MG63 (cell line): ENCODE measurements around the gene SLC25A39. TPM values are rescaled to one million over a fixed set of nuclear protein-coding genes. Genes with fewer than 3 reads are reported as not detected.

Source experiments
- DNase-seq: peaks from one replicate; pipeline ENCODE4 v3.0.0-alpha.2; 2020
- H3K27me3 ChIP-seq: fragments of 250-450 bp; sonication (Bioruptor Pico); 2 replicates; pipeline ENCODE4 v1.5.1; 2020; ENCODE audit warnings: mild to moderate bottlenecking, moderate library complexity
- H3K36me3 ChIP-seq: fragments of 250-450 bp; sonication (Bioruptor Pico); 2 replicates; pipeline ENCODE4 v1.5.1; 2020; ENCODE audit warnings: mild to moderate bottlenecking, moderate library complexity
- H3K4me3 ChIP-seq: fragments of 250-450 bp; sonication (Bioruptor Pico); 2 replicates; pipeline ENCODE4 v1.5.1; 2020; ENCODE audit warnings: mild to moderate bottlenecking, moderate library complexity
- H3K9me3 ChIP-seq: fragments of 250-450 bp; sonication (Bioruptor Pico); 2 replicates; pipeline ENCODE4 v1.5.1; 2020; ENCODE audit warnings: mild to moderate bottlenecking, moderate library complexity
- total RNA-seq: library from RNA; depleted of rRNA; stranded (reverse); fragments of >200 nt; shearing (Covaris generic); gene quantifications from 2 replicates; pipeline ENCODE4 v1.2.3, GENCODE V29; 2014; ENCODE audit warnings: low replicate concordance; rRNA removed

Gene SLC25A39
- total RNA-seq, 1 experiment from 2014 or later, result 155 TPM

DNA sequence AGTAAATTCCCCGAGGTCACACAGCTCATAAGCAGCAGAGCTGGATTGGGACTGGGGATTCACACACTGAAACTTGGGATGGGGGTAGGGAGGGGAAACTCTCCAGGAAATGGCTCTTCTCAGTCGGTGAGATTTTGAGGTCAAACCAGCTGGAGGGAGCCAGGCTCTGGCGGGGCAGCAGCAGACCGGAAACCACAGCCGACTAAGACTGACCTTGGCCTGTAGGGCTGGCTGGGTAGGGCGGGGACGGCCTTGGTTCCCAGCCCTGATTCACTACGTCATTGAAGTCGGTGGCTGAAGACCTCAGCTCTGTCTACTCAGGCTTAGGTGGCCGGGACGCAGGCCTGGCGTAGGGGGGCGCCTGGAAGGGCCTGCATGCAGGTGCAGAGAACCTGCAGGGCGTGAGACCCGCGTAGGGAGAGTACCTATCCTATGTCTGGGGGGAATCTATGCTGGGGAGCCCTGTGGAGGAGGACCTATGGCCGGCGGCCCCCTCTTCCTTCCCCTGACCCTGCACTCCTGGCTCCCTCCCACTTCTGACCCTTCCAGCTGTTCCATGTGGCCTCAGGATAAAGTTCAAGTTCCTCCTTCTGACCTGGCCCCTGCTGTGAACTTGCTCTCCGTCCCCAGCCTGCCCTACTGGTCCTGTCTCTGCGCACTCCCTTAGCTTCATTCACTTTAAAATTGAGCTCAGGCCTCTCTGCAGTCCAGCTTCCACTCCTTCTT is 44.8 kb downstream of the SLC25A39 start:
- Histone ChIP-seq H3K4me3 (no peak overlapping the region), H3K9me3 (no peaks in the 10 kb centered on the region), H3K27me3 (no peaks in the 10 kb centered on the region), H3K36me3 (no peaks in the 10 kb centered on the region)
- DNase-seq, result peak; percentile 95

DNA sequence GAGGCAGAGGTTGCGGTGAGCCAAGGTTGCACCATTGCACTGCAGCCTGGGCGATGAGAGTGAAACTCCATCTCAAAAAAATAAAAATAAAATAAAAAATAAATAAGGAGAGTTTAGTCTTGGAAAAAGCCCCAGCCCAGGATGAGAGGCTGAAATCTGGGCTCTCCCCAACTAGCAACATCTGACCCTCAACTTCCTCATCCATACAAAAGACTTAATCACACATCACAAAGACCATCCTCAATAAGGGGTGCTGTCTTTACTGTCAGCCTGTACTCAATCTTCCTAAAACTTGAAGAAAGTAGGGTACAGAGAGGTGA is 45.3 kb downstream of the SLC25A39 start:
- Histone ChIP-seq H3K4me3 (no peak overlapping the region), H3K9me3 (no peaks in the 10 kb centered on the region), H3K36me3 (no peaks in the 10 kb centered on the region), H3K27me3 (no peaks in the 10 kb centered on the region)
- DNase-seq, result no peak

DNA sequence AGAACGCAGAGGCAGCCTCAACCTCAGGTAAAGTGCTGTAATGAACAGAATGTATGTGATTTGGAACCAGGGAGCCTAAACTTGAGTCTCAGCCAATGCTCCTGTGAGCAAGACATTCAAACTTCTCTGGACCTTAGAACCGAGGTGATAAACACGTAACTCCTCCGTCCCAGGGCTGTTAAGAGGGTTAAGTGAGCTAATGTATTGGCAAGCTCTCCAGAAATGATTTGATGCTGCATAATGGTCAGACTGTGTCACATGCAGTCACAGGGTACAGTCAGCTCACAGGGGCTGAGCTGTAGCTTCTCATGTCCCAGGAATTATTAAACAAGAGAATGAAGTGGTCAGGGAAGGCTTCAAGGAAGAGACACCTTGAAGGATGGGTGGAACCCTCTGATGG is 46.6 kb downstream of the SLC25A39 start:
- H3K4me3 ChIP-seq, result no peak overlapping the region
- H3K27me3 ChIP-seq, result no peaks in the 10 kb centered on the region
- no peaks in the 10 kb centered on the region for H3K9me3 ChIP-seq
- H3K36me3 ChIP-seq, result no peaks in the 10 kb centered on the region
- DNase-seq, result peak; percentile 26

DNA sequence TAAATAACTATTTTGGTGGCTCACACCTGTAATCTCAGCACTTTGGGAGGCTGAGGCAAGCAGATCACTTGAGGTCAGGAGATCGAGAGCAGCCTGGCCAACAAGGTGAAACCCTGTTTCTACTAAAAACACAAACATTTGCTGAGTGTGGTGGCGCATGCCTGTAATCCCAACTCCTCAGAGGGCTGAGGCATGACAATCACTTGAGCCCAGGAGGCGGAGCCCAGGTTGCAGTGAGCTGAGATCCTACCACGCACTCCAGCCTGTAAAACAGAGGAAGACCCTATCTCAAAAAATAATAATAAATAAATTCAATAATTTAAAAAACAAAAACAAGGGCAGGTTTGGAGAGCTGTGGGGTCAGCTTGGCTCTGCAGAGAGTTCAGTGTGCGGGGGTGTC is 51.0 kb downstream of the SLC25A39 start:
- no peak for DNase-seq
- H3K9me3 ChIP-seq, result no peaks in the 10 kb centered on the region
- H3K27me3 ChIP-seq, result no peaks in the 10 kb centered on the region
- H3K4me3 ChIP-seq, result no peak overlapping the region
- H3K36me3 ChIP-seq, result no peaks in the 10 kb centered on the region

DNA sequence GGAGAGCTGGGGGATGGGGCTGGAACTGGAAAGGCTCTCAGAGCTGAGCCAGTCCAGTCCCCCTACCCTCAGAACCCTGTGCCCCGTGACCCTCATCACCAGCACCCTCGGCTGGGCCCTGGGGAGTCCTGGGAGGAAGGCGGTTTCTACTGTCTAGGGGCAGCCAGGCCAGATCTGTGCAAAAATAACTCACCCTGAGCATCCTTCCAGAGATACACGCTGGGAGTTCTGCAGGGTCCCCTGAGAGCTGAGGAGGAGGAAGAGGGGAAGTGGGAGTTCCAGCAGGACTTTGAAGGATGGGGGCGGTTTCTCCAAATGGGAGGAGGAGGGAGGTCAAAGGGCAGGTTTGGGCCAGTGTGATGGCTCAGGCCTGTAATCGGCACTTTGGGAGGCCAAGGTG is 51.7 kb downstream of the SLC25A39 start:
- H3K9me3 ChIP-seq, result no peaks in the 10 kb centered on the region
- no peaks in the 10 kb centered on the region for H3K27me3 ChIP-seq
- DNase-seq, result no peak
- no peaks in the 10 kb centered on the region for H3K36me3 ChIP-seq
- H3K4me3 ChIP-seq, result no peak overlapping the region

DNA sequence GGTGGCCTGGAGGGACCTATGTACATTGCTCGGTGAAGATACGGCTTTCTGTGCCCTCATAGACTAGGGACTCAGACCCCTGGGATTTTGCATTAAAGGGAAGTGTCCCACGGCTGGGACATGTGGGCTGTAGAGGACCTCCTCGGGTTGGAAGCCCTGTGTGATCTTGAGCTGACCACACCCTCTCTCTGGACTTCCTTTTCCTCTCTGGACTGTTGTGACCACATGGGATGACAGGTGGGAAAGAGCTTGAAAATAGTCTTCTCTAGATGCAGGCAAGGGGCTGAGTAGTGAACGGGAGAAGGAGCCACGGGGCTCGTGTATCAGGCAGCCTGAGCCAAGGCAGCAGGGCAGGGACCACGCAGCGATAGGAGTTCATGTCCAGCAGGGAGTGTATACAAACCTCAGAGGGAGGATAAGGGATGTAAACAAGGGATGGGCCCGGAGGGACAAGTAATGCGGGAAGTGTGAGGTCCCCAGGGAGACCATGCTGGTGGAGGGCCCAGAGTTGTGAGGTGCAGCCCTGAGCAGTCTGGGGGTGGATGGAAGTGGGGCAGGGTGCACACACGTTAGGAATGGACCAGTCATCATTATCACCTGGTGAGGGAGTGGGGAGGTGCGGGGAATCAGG is 52.2 kb downstream of the SLC25A39 start:
- no peak for DNase-seq
- Histone ChIP-seq H3K27me3 (no peaks in the 10 kb centered on the region), H3K9me3 (no peaks in the 10 kb centered on the region), H3K4me3 (no peak overlapping the region), H3K36me3 (no peaks in the 10 kb centered on the region)

Other genes starting within 250 kb of the SLC25A39 start
- gene HDAC5, start 201.2 kb downstream of the SLC25A39 start, total RNA-seq, result 31.9 and 50.4 TPM in 2 replicates
- 3.8 and 6.5 TPM in 2 replicates for gene HROB, start 182.9 kb downstream of the SLC25A39 start, total RNA-seq
- not detected in 2 replicates for gene ASB16, start 154.1 kb downstream of the SLC25A39 start, total RNA-seq
- gene TMUB2, start 137.9 kb downstream of the SLC25A39 start, total RNA-seq, result 18.5 and 39.9 TPM in 2 replicates
- gene ATXN7L3, start 124.9 kb downstream of the SLC25A39 start, total RNA-seq, result 37.0 and 53.2 TPM in 2 replicates
- 51.2 and 64.2 TPM in 2 replicates for gene UBTF, start 105.1 kb downstream of the SLC25A39 start, total RNA-seq
- gene SLC4A1, start 56.7 kb downstream of the SLC25A39 start, total RNA-seq, result not detected in 2 replicates
- gene RUNDC3A, start 16.2 kb downstream of the SLC25A39 start, total RNA-seq, result not detected in 2 replicates
- gene GRN, start 20.5 kb upstream of the SLC25A39 start, total RNA-seq, result 109 and 170 TPM in 2 replicates
- gene FAM171A2, start 39.0 kb upstream of the SLC25A39 start, total RNA-seq, result 2.1 and 9.3 TPM in 2 replicates
- not detected in 2 replicates for gene ITGA2B, start 64.8 kb upstream of the SLC25A39 start, total RNA-seq
- gene GPATCH8, start 178.6 kb upstream of the SLC25A39 start, total RNA-seq, result 5.2 and 5.5 TPM in 2 replicates
- gene FZD2, start 232.7 kb upstream of the SLC25A39 start, total RNA-seq, result 29.6 and 46.3 TPM in 2 replicates